ENCODE data around the gene VPREB3.

Gene VPREB3

DNA sequence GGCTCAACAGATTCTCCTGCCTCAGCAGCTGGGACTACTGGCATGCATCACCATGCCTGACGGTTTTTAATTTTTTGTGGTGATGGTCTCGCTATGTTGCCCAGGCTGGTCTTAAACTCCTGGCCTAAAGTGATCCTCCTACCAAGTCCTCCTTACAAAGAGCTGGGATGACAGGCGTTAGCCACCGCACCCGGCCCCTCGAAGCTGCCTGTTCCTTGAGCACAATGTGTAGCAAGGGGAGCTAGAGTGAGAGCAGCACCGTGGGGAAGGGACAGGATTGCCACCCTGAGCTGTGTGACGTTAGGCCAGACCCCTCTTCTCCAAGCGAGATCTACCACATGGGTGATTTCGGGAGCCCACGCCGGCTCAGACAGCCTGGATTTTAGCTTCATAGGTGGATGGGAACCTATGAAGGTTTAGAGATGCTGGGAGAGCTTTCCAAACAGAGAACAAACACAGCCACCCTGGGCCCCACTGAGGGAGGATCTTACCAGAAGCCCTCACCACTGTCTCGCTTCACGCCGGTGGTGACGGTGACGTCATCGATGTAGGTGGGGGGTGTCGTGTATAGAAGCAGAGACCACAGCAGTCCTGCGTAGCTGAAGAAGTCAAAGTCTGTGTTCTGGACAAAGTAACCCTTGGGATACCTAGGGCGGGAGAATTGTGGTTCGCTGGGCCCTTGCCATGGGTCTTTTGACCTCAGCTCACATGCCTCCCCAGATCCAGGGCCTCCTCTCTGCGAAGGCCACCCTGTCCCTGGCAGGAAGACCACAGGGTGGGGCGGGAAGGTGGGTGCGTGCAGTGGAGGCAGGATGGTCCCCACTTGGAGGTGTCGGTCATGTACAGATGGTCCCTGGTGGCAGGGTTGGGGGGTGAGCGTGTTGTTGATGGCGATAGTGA lies 40.3 kb downstream of the VPREB3 start:
- DNase-seq (ENCODE audit: low read depth in 2 of 2) = no peak
- H3K4me3 ChIP-seq (replicated peaks in 1 of 2; ENCODE audit: low read depth in 2 of 2, low read length in 2 of 2) = no peak overlapping the region
- TF ChIP-seq CTCF (IDR thresholded peaks at IDR 0.05; ENCODE audit: low read depth, low read length) = no peak

- no peak for DNase-seq (ENCODE audit: low read depth in 2 of 2)
- no peak for TF ChIP-seq CTCF (IDR thresholded peaks at IDR 0.05; ENCODE audit: low read depth, low read length)
These were observed 42.0 kb downstream of the VPREB3 start for GRCh38 chr22:23712256-23712655.

GRCh38 chr22:23709107-23709506 lies 45.1 kb downstream of the VPREB3 start:
- peak in 1 of 2 donors; percentile 14 for DNase-seq (ENCODE audit: low read depth in 2 of 2)
- H3K4me3 ChIP-seq (replicated peaks in 1 of 2; ENCODE audit: low read depth in 2 of 2, low read length in 2 of 2) = no peak overlapping the region
- TF ChIP-seq CTCF (IDR thresholded peaks at IDR 0.05; ENCODE audit: low read depth, low read length) = no peak

More at GRCh38 chr22:23712256-23712655, 42.0 kb downstream of the VPREB3 start:
- H3K4me3 ChIP-seq (replicated peaks in 1 of 2; ENCODE audit: low read depth in 2 of 2, low read length in 2 of 2) = no peak overlapping the region

DNA sequence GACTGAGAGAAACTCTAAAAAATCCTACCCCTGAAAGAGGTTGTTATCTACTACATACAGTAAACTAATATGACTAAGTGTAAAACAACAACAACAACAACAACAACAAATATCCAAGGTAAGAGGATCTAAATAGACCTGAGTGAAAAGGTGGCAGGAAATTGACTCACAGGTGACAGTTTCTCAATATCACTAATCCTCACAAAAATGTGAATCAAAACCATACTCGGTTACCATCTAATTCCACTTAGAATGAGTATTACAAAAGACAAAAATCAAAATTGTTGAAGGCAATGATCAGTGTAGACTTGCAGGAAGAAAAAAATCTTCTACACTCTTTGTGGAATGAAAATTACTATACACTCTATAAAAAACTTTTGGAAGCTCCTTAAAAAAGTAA lies 46.0 kb downstream of the VPREB3 start:
- DNase-seq (ENCODE audit: low read depth in 2 of 2) = no peak
- no peak for TF ChIP-seq CTCF (IDR thresholded peaks at IDR 0.05; ENCODE audit: low read depth, low read length)
- H3K4me3 ChIP-seq (replicated peaks in 1 of 2; ENCODE audit: low read depth in 2 of 2, low read length in 2 of 2) = no peak overlapping the region

DNA sequence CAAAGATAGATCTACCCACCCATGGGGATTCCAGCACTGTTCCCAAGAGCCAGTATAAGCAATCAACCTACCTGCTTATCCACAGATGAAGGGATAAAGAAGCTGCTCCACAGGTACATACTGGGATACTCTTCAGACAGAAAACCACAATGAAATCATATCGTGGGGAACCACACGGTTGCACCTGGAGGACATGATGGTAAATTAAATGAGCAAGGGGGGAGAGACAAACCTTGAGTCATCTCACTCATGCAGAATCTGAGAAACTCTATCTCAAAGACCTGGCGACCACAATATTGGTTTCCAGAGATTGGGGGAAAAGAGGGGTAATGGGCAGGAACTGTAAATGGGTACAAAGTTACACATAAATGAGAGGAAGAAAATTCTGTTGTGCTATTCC lies 48.9 kb downstream of the VPREB3 start:
- no peak overlapping the region for H3K4me3 ChIP-seq (replicated peaks in 1 of 2; ENCODE audit: low read depth in 2 of 2, low read length in 2 of 2)
- TF ChIP-seq CTCF (IDR thresholded peaks at IDR 0.05; ENCODE audit: low read depth, low read length) = no peak
- no peak for DNase-seq (ENCODE audit: low read depth in 2 of 2)

- no peak for TF ChIP-seq CTCF (IDR thresholded peaks at IDR 0.05; ENCODE audit: low read depth, low read length)
- H3K4me3 ChIP-seq (replicated peaks in 1 of 2; ENCODE audit: low read depth in 2 of 2, low read length in 2 of 2) = no peak overlapping the region
- DNase-seq (ENCODE audit: low read depth in 2 of 2) = no peak
These were observed 49.4 kb downstream of the VPREB3 start for GRCh38 chr22:23704829-23705228.
